ENCODE measurements around the gene PTCH2.
A peak's percentile ranks its signal among the peaks of the same experiment; 100 is the strongest.
"Not testable (repeated sequence)": the region's sequence is repeated elsewhere in the genome, so short reads cannot be mapped to it uniquely, and the experiment has no call there.

Gene PTCH2

DNA sequence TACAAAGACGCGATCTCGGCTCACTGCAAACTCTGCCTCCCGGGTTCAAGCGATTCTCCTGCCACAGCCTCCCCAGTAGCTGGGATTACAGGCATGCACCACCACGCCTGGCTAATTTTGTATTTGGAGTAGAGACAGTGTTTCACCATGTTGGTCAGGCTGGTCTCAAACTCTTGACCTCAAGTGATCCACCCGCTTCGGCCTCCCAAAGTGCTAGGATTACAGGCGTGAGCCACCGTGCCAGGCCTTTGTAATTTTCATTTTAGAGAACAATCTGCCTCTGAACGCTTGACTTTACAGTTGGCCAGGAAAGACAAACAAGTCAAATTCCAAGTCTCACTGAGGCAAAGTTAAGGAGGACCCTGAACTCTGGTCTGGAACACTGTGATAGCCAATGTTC lies 4.8 kb downstream of the PTCH2 start:
- not testable (repeated sequence) for DNase-seq (ENCODE audit: low spot score)

DNA sequence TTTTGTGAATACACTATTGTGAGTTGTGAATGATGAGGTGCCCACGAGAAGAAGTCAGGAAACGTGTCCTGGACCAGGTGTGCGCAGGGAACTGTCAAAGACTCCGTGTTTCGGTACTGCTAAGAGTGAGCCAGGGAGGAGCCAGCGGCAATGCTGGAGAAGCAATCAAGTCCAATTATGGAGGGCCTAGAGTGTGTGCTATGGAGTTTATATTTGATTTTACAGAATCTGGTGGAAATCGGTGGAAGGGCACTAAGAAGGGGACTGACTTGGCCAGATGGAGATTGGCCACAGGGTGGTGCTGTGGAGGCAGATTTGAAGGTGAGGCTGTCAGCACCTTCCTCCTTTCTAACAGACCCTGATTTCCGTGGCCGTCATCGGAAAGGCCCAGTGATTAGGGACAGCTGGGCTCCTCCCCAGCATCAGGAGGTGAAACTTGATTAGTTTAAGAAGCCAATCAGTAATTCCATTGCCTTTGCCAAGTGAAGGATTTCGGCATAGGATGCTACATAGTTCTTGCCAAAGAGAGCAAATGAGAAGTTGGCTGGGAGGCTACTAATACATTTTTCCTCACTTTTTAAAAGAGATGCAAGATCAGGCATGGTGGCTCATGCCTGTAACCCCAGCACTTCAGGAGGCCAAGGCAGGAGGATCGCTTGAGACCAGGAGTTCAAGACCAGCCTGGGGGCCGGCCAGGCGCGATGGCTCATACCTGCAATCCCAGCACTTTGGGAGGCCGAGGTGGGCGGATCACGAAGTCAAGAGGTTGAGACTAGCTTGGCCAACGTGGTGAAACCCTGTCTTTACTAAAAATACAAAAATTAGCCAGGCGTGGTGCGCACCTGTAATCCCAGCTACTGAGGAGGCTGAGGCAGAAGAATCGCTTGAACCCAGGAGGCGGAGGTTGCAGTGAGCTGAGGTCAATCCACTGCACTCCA lies 7.0 kb downstream of the PTCH2 start:
- DNase-seq (ENCODE audit: low spot score): peak; percentile 81

DNA sequence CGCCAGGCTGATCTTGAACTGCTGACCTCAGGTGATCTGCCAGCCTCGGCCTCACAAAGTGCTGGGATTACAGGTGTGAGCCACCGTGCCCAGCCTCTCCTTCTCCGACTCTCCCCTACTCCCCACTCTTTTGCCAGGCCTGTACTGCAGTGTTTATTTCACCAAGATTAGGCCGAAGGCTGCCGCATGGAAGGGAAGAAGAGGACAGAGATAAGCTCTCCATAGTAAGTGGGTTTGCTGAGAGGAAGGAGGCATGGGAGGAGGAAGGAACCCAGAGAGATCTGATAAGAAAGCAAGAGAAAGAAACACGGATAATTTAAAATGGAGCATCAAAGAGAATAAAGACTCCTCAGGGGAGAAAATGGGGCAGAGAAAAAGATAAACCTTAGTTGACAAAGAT lies 8.7 kb downstream of the PTCH2 start:
- no peak for DNase-seq (ENCODE audit: low spot score)

DNA sequence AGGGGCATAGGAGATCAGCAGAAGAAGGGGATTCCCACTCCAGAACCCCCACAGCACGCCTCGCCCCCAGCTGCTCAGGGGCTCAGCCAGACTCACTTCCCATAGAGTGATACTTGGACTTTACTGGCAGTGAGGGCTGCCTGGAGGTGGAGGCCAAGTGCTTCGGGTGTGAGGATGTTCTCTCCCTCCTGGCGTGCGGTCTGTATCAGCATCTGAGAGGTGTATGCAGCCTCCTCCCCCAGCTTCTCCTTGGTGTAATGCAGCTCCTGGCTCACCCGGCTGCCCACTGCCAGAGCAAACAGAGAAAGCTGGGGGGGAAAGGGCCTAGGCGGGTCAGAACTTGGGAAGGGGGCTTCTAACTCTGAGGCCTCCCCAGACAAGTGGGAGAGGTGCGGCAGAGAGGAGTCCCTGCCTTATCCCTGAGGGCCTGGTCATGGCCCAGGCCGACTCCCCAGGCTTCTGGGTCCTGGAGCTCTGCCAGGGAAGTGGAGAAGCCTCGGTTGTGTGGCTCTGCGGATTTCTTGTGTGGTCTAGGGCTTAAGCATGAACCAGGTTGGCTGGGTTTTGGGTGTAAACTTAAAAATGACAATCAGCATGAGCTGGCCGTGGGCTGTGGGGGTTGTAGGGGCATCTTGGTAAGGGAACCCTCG lies 10.9 kb downstream of the PTCH2 start:
- no peak for DNase-seq (ENCODE audit: low spot score)

DNA sequence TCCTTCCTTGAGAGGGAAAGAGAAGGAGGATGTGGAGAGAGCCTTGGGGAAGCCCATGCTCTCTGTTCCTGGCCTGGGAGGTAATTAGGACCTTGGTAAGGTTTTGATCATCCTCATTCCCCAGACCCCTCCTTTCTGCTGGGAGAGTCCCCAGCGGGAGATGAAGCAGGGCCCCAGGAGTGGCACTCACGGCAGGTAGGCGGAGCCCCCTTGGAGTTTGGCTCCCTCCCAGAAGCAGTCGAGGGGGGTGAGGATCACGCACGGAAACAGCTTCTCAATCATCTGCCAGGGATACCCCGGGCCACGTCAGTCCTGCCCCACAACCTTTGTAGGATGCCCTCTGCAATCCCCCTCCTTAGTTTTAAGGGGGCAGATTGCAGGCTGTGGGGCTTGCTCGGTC lies 11.5 kb downstream of the PTCH2 start:
- no peak for DNase-seq (ENCODE audit: low spot score)

DNA sequence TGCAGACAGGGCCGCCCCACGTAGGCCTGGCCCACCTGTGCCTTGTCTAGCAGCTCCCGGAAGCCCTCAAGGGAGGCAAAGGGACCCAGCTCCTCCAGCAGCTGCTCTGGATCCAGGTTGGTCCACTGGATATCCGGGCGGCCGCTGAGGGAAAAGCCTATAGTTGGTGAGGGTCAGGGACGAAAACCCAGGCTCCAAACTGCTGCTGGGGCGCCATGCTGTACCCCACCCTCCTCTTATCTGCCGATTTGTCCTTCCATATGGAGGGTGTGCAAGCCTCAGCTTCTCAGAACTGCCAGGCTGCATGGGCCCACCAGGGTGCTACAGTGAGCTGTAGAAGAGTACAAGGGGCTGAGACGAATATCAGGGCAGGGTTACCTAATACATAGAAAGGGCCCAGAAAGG lies 12.2 kb downstream of the PTCH2 start:
- DNase-seq (ENCODE audit: low spot score): no peak

DNA sequence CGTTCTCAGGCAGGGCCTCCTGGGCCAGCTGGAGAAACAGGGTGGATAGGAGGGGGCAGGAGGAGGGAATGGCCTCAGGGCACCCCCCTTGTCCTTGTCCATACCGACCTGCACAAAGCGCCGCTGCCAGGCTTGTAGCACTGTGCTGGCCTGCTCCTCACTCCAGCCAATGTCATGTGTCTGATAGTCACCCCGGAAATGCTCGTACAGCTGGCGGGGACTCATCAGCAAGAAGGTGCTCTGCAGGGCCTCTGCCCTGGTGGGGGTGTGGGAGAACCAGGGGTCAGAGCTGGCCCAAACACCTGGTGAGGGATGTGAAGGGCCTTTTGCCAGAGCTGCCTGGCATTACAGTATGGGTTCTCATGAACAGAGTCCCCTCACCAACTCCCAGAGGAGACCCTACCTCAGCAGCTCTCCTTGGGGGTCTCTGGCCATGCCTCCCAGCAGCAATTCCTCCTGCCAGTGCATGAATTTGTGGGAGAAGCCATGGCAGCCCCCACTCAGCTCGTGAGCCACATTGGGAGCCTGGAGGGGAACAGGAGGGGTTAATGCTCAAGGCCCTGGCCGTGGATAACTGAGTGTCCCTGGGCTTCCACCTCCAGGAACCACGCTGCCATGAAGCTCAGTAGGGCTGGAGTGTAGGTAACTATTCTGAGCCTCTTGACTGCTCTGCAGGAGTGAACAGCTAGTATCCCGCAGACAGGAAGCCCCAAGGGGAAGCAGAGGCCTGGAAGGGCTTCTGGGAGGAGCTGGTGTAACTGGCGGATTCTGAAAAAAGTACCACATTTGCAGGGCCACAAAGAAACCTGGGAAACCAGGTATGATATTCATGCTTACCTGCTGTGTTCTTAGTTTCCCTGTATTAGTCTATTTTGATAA lies 13.3 kb downstream of the PTCH2 start:
- DNase-seq (ENCODE audit: low spot score): no peak

DNA sequence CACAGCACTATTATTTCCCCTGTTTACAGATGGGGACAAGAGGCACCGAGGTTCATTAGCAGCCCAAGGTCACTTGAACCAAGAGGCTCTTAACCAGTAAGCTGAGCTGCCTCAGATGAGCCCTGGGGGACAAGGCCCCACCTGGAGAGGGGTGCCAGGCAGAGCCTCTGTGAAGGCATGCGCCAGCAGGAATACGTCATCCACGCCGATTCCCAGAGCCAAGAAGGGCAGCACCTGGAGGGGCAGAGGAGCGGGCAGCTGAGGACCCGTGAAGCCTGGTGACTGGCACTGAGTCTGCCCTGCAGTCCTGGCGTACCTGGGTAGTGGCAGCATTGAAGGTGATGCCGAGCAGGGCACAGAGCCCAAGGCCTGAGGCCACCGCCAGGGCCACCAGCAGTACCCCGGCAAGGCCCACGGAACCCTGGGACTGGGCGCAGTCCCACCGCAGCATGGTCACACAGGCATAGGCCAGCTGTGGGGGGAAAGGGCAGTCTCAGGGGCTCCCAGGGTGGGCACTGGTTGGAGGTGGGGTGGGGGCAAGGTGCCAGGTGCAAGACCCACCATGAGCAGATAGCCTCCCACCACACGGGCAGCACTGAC lies 14.1 kb downstream of the PTCH2 start:
- no peak for DNase-seq (ENCODE audit: low spot score)

DNA sequence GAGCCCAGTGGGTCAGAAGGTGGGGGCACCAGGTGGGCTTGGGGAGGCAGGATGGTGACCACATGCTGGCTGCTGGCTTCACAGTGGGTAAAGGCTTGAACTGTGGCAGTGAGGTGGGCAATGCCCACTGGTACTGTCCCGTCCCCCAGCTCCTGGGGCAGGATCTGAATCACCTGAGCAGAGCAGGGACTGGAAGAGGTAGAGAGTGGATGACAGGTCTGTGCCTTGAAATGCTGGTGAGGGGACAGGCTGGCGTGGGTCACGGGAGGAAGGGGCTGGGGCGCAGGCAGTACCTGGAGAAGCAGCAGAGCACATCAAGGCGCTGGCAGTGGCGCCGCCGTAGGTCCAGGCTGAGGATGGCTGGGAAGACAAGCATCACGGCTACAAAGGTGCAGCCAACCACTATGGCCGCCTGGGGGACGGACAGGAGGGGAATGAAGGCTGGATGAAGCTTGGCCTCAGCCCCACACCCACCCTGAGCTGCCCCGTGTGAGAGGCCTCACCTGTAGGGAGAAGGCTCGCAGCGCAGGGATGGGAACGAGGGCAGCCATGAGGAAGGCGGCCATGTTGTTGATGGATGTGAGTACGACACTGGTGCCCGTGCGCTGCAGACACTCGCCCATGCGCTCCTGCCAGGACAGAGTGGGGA lies 14.9 kb downstream of the PTCH2 start:
- no peak for DNase-seq (ENCODE audit: low spot score)

DNA sequence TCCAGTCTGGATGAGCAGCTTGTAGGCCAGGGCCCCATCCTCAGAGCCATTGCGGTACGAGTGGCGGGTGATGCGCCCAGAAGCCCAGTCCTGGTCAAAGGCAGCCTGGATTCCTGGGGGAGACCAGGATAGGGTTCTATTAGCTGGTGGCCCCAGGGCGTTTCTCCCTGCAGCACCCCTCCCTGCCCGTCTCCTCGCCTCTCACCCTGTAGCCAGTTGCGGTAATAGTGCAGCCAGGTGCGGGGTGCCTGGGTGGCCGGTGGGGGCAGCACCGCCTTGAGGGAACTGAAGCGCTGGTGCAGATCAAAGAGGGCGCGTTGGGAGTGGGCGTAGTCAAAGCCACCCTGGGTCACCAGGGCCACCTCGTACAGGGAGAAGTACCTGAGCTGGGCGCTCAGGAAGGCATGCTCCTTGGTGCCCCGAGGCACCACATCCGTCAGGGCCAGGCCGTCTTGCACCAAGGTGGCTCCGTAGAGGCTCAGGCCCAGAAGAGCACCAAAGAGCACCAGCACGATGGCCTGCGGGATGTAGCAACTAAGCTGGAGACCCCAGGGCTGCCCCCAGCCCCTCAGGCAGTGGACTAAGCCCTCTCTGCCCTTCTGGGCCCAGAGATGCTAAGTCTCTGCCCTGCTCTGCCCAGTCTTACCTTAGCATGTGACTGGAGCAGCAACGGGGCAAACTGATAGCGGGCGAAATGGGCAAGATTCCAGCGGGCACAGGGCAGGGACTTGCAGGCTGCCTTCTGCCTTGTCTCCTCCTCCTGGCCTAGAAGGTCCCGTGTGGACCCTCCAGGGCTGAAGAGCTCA lies 15.7 kb downstream of the PTCH2 start:
- peak; percentile 43 for DNase-seq (ENCODE audit: low spot score)

DNA sequence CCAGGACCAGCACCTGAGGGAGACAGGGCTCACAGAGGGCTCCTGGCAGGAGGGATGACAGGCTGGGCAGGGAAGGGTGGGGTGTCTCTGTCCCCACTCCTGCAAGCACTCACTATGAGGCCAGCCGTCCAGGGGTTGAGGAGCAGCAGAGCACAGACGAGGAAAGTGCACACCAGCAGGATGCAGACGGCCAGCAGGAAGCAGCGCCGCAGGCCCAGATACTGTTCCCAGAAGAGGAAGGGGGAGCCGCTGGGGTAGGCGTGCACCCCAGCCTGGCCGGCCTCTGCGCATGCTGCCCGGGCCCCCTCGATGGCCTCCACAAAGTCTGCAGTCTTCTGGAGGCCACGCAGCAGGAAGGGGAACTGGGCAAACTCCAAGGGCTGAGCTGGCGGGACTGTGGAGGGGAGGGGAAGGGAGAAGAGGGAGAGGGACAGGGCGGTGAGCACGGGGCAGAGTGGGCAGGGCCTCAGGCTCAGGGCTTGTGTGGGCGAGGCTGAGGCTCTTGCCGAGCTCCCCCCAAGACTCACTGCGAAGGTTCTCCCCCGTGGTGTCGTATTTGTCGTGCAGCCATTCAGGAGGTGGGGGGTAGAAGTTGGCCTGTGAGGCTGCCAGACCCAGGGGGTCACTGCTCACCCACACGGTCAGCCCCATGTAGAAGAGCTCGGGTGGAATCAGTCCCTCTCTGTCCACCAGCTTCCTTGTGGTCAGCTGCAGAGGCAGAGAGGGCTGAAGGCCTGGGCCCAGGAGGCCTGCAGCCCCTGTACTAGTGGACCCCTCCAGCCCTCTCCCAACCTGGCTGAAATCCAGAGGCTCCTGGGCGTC lies 16.5 kb downstream of the PTCH2 start:
- DNase-seq (ENCODE audit: low spot score): no peak

DNA sequence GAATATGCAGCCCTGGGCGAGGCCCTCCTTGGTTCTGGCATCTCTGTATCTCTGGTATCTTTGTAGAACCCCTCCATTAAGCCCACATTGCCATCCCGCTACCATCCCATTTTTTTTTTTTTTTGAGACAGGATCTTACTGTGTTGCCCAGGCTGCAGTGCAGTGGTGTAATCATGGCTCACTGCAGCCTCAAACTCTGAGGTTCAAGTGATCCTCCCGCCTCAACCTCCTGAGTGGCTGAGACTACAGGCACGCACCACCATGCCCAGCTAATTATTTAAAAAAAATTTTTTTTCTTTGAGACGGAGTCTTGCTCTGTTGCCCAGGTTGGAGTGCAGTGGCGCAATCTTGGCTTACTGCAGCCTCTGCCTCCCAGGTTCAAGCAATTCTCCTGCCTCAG lies 18.7 kb downstream of the PTCH2 start:
- DNase-seq (ENCODE audit: low spot score): not testable (repeated sequence)

DNA sequence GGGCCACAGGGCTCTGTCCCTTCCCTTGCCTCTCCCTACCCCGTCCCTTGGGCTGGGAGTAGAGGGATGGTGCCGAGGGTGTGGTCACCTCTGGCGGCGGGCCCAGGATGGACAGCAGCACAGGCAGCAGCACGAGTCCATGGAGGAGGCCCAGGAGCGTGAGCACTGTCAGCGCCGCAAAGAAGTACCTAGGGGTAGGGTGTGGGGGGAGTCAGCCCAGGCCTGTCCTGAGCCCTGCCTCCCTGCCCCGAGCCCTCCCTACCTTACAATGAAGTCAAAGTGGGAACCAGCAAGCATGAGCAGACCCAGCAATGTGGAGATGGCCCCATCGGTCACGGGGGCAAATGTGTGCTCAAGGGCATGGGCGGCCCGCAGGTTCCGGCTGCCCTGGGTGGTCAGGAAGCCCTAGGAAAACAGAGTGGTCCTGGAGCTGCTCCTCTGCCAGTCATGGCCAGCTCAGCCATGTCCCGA lies 20.0 kb downstream of the PTCH2 start:
- DNase-seq (ENCODE audit: low spot score): no peak

DNA sequence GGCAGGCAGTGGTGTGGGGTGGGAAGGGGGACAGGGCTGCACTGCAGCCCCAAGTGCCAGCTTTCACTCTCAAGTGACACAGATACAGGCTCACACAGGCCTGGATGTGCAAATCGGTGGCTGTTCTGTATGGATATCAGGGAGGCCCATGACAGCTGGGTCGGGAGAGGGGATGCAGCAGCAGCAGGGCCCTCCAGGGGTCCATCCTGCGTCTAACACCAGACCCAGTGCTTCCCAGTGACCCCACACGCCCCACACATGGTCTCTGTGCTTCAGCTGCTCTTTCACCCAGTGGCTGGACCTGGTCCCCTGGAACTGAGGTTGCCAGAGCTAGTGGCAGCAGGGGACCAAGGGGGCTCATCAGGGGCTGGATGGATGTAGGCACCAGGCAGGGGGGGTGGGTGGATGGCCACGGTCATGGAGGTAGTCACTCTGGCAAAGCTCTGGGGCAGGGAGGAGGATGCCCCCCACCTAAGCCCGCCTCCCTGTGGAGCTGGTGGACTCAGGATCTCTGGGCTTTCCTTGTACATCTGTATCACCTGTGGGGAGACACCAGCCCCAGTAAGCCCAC lies 20.8 kb downstream of the PTCH2 start:
- no peak for DNase-seq (ENCODE audit: low spot score)

DNA sequence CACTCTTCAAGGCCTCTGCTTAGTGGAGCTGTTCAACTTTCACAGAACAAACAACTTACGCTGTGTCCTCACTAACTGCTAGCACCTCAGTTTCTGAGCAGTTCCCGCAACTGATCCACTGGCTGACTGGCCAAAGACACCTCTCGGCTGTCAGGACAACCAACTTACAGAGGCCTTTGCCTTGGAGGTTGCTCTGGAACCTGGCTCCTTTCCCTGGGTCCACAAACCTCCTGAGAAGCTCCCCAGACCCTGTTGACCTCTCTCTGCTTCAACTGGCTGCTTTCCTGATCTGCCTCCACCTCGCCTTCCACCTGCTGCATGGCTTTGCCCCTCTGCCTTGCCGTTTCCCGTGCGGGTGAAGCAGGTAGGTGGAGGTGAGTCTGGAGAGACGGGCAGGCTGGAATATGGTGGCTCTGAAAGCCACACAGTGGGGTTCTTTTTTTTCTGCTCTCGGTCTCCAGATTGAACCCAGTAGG lies 21.8 kb downstream of the PTCH2 start:
- no peak for DNase-seq (ENCODE audit: low spot score)

DNA sequence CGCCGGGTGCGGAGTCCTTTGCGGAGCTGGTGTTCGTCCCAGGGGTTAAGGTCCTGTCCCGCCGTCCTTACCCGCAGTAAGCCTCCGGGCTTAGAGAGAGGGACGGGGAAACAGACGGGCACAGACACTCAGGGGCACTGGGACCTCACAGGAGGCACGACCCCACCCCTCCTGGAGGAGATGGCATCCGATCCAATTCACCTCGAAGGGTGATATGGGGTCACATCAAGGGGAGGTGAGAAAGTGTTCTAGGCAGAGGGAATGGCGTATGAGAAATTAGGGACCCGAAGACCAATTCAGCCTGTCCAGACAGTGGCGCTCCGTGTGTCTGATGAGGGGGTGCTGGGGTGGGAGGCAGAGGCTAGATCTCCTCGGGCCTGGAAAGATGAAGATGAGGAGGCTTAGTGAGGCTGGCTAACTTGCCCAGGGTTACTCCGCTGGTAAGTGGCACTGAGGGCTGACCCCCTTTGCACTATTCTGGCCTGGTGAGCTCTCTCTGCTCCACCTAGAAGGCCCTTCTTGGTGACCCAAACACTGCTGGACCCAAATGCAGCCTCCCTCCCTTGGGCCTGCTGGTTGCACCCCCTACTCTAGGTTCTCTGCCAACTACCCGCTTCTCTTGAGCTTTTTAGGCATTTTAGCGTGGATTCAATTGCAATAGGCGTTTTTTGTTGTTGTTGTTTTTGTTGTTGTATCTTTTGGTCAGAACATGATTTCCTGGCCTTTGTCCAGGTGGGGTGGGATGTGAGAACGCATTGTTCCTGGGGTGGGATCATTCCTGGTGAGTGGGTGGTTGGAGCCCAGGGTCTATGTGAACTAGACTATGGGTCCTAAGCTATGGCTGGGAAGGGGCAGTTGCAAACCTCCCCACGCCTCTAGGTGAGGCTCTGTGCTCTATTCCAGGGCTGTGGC lies 22.5 kb downstream of the PTCH2 start:
- no peak for DNase-seq (ENCODE audit: low spot score)

DNA sequence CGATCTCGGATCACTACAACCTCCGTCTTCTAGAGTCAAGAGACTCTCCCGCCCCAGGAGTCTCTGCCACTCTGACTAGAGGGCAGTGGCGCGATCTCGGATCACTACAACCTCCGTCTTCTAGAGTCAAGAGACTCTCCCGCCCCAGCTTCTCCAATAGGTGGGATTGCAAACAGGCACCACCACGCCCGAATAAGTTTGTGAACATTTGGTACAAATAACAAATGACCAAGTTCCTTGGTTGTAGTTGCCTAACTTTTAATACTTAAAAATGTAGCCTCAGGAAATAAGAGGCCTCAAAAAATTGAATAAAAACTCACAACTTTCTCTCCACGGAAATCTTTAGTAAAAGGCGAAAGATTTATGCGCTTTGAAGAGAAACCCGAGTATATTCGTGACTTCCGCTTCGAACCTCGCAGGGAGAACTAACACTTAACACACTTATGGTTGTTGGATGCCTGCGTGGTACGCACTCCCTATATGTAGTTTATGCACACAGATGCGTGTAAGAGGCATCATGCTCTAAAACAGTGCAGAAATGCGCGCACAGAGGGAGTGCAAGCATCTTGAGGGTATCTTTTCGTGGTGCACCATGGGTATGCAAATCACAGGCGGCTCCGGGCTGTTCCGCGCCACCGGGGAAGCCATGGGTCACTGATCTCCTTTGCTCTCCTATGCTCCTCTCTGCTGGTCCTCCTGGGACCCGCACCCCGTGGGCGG lies 23.3 kb downstream of the PTCH2 start:
- DNase-seq (ENCODE audit: low spot score): peak; percentile 88
